Body of pancreas (tissue), 4 donors: ENCODE results near the gene KIAA0825. TPM values are rescaled to one million over a fixed set of nuclear protein-coding genes. Genes with fewer than 3 reads are reported as not detected.

Experiments used
- ATAC-seq: fragments of 150-250 bp; one replicate; pipeline ENCODE4 v1.9.1; 2016
- DNase-seq, 4 donors: peaks; one replicate each; pipeline ENCODE4 v3.0.0-alpha.2; 2019
- H3K27ac ChIP-seq, 4 donors: fragments of 200-600 bp; sonication (generic); 1 replicate in 3 of 4; 2 replicates in 1 of 4; pipeline versions ENCODE4 v1.5.1 to v1.6.1; 2016 to 2019; ENCODE audit warnings: mild to moderate bottlenecking in 1 of 4, mixed read lengths in 1 of 4, moderate library complexity in 1 of 4
- H3K27me3 ChIP-seq, 2 donors: fragments of 200-600 bp; sonication (generic); one replicate each; pipeline ENCODE4 v1.6.0; 2016; ENCODE audit warnings: mild to moderate bottlenecking in 1 of 2
- H3K36me3 ChIP-seq, 2 donors: fragments of 200-600 bp; sonication (generic); replicated peaks in 1 of 2; 2 replicates each; pipeline ENCODE4 v1.5.1; 2016; ENCODE audit warnings: low read depth in 2 of 2; ENCODE audit not compliant: insufficient read depth in 1 of 2
- H3K4me1 ChIP-seq: fragments of 200-600 bp; sonication (generic); one replicate; pipeline ENCODE4 v1.6.0; 2016
- H3K4me3 ChIP-seq, 2 donors: fragments of 200-600 bp; sonication (generic); 1 replicate in 1 of 2; 2 replicates in 1 of 2; pipeline ENCODE4 v1.5.1; 2016 to 2019
- H3K9me3 ChIP-seq, 3 donors: fragments of 200-600 bp; sonication (generic); 1 replicate in 2 of 3; 2 replicates in 1 of 3; pipeline ENCODE4 v1.5.1; 2016
- CTCF ChIP-seq, 7 experiments: fragments of 450-650 bp in 4 of 7; fragments of 200-600 bp in 3 of 7; sonication (generic) in 3 of 7; IDR thresholded peaks; one replicate each; pipeline ENCODE4 v1.5.1; 2016 to 2019; ENCODE audit warnings: antibody characterized with exemption in 7 of 7
- POLR2A ChIP-seq, 3 donors: fragments of 450-650 bp; IDR thresholded peaks; one replicate each; pipeline ENCODE4 v1.6.1; 2016; ENCODE audit warnings: antibody characterized with exemption in 3 of 3, mild to moderate bottlenecking in 2 of 3
- WGBS, 2 donors: methylation state at CpG; one replicate each; pipeline ENCODE4 v1.1.5; 2017; 5-methylcytosine and 5-hydroxymethylcytosine counted together
- intact Hi-C: fragments of 100-400 bp; cut with DNase I; formaldehyde crosslinking; loops from one replicate; pipeline ENCODE4 v1.15.1; 2023
- total RNA-seq, 2 donors: library from RNA; depleted of rRNA; stranded (reverse); fragments of >200 nt; gene quantifications; one replicate each; pipeline ENCODE4 v1.1.0, GENCODE V29; 2016

The KIAA0825 gene
- total RNA-seq, 2 donors from 2014 or later: 5.7 to 6.6 TPM

- no peak overlapping the region for H3K27ac ChIP-seq
- intact Hi-C loops: no loop called here
- H3K4me3 ChIP-seq: no peak overlapping the region
- DNase-seq (no peak), ATAC-seq (no peak)
- H3K27me3 ChIP-seq: no peaks in the 10 kb centered on the region
- TF ChIP-seq CTCF (IDR thresholded peaks at IDR 0.05) (no peak), POLR2A (IDR thresholded peaks at IDR 0.05) (no peak)
- H3K9me3 ChIP-seq: no peaks in the 10 kb centered on the region
- 80 to 94% methylated on average over 5 of the region's 5 CpGs for WGBS, 2 donors
- no peaks in the 10 kb centered on the region for H3K36me3 ChIP-seq
- H3K4me1 ChIP-seq: peaks cover 22% of the 10 kb centered on the region
Observed at GRCh38 chr5:94620256-94620655, 1.9 kb upstream of the KIAA0825 start.

GRCh38 chr5:94618029-94618492 lies 343 bp downstream of the KIAA0825 start:
- peak overlapping the region; percentile 50 to 98 for H3K4me3 ChIP-seq
- H3K27ac ChIP-seq: peak overlapping the region; percentile 73 to 91 (median 82)
- peak; percentile 84 for ATAC-seq
- H3K27me3 ChIP-seq: no peaks in the 10 kb centered on the region
- TF ChIP-seq CTCF (IDR thresholded peaks at IDR 0.05): peak in 1 of 7 experiments; percentile 14
- no peak for TF ChIP-seq POLR2A (IDR thresholded peaks at IDR 0.05)
- H3K36me3 ChIP-seq: no peaks in the 10 kb centered on the region
- H3K9me3 ChIP-seq: no peaks in the 10 kb centered on the region
- DNase-seq: peak; percentile 75 to 84 (median 80)
- WGBS, 2 donors: 0% methylated on average over 2 to 23 of the region's 23 CpGs
- intact Hi-C loops: no loop called here
- H3K4me1 ChIP-seq: peaks cover 22% of the 10 kb centered on the region

- Histone ChIP-seq H3K27ac (no peak overlapping the region), H3K4me3 (no peak overlapping the region), H3K9me3 (no peaks in the 10 kb centered on the region), H3K36me3 (no peaks in the 10 kb centered on the region), H3K4me1 (peaks cover 22% of the 10 kb centered on the region), H3K27me3 (no peaks in the 10 kb centered on the region)
- intact Hi-C loops: no loop called here
- ATAC-seq (no peak), DNase-seq (no peak)
- TF ChIP-seq CTCF (IDR thresholded peaks at IDR 0.05) (no peak), POLR2A (IDR thresholded peaks at IDR 0.05) (no peak)
- WGBS, 2 donors: 89 to 91% methylated on average over 3 of the region's 3 CpGs
Observed at GRCh38 chr5:94615862-94616261, 2.5 kb downstream of the KIAA0825 start.

GRCh38 chr5:94614156-94614805 lies 4.1 kb downstream of the KIAA0825 start:
- no peaks in the 10 kb centered on the region for H3K27me3 ChIP-seq
- 60 to 73% methylated on average over 2 of the region's 2 CpGs for WGBS, 2 donors
- TF ChIP-seq POLR2A (IDR thresholded peaks at IDR 0.05) (no peak), CTCF (IDR thresholded peaks at IDR 0.05) (no peak)
- H3K36me3 ChIP-seq: no peaks in the 10 kb centered on the region
- peaks cover 13% of the 10 kb centered on the region for H3K4me1 ChIP-seq
- intact Hi-C loops: no loop called here
- DNase-seq (no peak), ATAC-seq (no peak)
- no peak overlapping the region for H3K27ac ChIP-seq
- H3K4me3 ChIP-seq: no peak overlapping the region
- no peaks in the 10 kb centered on the region for H3K9me3 ChIP-seq

GRCh38 chr5:94613583-94613982 lies 4.8 kb downstream of the KIAA0825 start:
- no peak for ATAC-seq
- Histone ChIP-seq H3K36me3 (no peaks in the 10 kb centered on the region), H3K4me1 (peaks cover 11% of the 10 kb centered on the region), H3K27ac (no peak overlapping the region), H3K27me3 (no peaks in the 10 kb centered on the region), H3K4me3 (no peak overlapping the region), H3K9me3 (no peaks in the 10 kb centered on the region)
- no peak for TF ChIP-seq POLR2A (IDR thresholded peaks at IDR 0.05)
- peak in 2 of 7 experiments; percentile 13 to 34 for TF ChIP-seq CTCF (IDR thresholded peaks at IDR 0.05)
- DNase-seq: peak in 1 of 4 donors; percentile 3
- WGBS, 2 donors: 39 to 40% methylated on average over 2 of the region's 2 CpGs
- intact Hi-C loops: no loop called here
